ENCODE data around the gene CD226. TPM values are rescaled to one million over a fixed set of nuclear protein-coding genes. Genes with fewer than 3 reads are reported as not detected.
"Not testable (repeated sequence)": the region's sequence is repeated elsewhere in the genome, so short reads cannot be mapped to it uniquely, and the experiment has no call there.

CD226 gene
- total RNA-seq, 6 donors from 2014 or later: 3.3 to 26.5 (median 5.5) TPM

- ATAC-seq (ENCODE audit: low FRiP score in 2 of 2) (no peak), DNase-seq (no peak)
- H3K27me3 ChIP-seq: no peaks in the 10 kb centered on the region
- WGBS, 2 donors: 92 to 100% methylated on average over 1 of the region's 1 CpG
- H3K36me3 ChIP-seq: no peaks in the 10 kb centered on the region
- no peak for TF ChIP-seq EP300 (IDR thresholded peaks at IDR 0.05)
- H3K4me3 ChIP-seq: no peak overlapping the region
- no peak overlapping the region for H3K27ac ChIP-seq
- peaks cover 0 to 3% (median 0%) of the 10 kb centered on the region in 4 donors for H3K9me3 ChIP-seq
- peaks cover 0 to 3% (median 0%) of the 10 kb centered on the region in 4 donors for H3K4me1 ChIP-seq
Observed at GRCh38 chr18:69941183-69941582, 6.5 kb downstream of the CD226 start.

DNA sequence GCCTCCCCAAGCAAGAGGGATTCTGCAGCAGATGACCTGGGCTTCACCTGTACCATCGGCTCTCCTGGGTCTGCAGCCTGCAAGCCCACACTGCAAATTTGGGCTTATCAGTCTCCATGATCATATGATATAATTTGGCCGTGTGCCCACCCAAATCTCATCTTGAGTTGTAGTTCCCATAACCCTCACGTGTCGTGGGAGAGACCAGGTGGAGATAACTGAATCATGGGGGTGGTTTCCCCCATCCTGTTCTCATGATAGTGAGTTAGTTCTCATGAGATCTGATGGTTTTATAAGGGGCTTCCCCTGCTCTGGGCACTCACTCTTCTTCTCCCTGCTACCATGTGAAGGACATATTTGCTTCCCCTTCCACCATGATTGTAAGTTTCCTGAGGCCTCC is 7.9 kb downstream of the CD226 start:
- WGBS, 2 donors: 83 to 86% methylated on average over 4 of the region's 4 CpGs

DNA sequence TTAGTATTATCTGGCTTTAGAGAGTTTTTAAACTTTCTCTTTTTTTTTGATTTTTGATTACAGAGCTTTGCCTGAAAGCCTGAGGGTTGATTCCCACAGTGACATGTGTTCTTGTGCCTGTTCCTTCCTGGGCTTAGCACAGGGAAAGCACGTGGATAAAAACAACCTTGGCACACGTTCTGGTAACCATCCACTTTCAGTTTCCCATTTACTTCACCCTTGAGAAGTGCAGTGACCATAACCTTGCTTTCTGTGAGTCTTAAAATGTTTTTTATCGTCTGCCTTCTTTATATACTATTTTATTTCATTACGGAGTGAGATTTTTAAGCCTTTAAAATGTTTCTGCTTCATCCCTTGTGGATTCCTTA is 11.5 kb downstream of the CD226 start:
- DNase-seq: no peak
- Histone ChIP-seq H3K36me3 (no peaks in the 10 kb centered on the region), H3K27me3 (no peaks in the 10 kb centered on the region), H3K4me3 (no peak overlapping the region), H3K27ac (no peak overlapping the region), H3K9me3 (no peaks in the 10 kb centered on the region), H3K4me1 (peaks cover 0 to 3% (median 0%) of the 10 kb centered on the region in 4 donors)
- TF ChIP-seq EP300 (IDR thresholded peaks at IDR 0.05) (no peak), POLR2AphosphoS5 (IDR thresholded peaks at IDR 0.05) (no peak), POLR2A (IDR thresholded peaks at IDR 0.05) (no peak)
- TF ChIP-seq, protein P1, sequence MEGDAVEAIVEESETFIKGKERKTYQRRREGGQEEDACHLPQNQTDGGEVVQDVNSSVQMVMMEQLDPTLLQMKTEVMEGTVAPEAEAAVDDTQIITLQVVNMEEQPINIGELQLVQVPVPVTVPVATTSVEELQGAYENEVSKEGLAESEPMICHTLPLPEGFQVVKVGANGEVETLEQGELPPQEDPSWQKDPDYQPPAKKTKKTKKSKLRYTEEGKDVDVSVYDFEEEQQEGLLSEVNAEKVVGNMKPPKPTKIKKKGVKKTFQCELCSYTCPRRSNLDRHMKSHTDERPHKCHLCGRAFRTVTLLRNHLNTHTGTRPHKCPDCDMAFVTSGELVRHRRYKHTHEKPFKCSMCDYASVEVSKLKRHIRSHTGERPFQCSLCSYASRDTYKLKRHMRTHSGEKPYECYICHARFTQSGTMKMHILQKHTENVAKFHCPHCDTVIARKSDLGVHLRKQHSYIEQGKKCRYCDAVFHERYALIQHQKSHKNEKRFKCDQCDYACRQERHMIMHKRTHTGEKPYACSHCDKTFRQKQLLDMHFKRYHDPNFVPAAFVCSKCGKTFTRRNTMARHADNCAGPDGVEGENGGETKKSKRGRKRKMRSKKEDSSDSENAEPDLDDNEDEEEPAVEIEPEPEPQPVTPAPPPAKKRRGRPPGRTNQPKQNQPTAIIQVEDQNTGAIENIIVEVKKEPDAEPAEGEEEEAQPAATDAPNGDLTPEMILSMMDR (IDR thresholded peaks at IDR 0.05): no peak
- ATAC-seq (ENCODE audit: low FRiP score in 2 of 2): no peak
- 49 to 53% methylated on average over 4 of the region's 4 CpGs for WGBS, 2 donors

More for the DNA sequence above, 7.9 kb downstream of the CD226 start:
- H3K27me3 ChIP-seq; H3K4me3 ChIP-seq; H3K9me3 ChIP-seq; H3K4me1 ChIP-seq; H3K27ac ChIP-seq; DNase-seq; ATAC-seq (ENCODE audit: low FRiP score in 2 of 2); H3K36me3 ChIP-seq: not testable (repeated sequence)

DNA sequence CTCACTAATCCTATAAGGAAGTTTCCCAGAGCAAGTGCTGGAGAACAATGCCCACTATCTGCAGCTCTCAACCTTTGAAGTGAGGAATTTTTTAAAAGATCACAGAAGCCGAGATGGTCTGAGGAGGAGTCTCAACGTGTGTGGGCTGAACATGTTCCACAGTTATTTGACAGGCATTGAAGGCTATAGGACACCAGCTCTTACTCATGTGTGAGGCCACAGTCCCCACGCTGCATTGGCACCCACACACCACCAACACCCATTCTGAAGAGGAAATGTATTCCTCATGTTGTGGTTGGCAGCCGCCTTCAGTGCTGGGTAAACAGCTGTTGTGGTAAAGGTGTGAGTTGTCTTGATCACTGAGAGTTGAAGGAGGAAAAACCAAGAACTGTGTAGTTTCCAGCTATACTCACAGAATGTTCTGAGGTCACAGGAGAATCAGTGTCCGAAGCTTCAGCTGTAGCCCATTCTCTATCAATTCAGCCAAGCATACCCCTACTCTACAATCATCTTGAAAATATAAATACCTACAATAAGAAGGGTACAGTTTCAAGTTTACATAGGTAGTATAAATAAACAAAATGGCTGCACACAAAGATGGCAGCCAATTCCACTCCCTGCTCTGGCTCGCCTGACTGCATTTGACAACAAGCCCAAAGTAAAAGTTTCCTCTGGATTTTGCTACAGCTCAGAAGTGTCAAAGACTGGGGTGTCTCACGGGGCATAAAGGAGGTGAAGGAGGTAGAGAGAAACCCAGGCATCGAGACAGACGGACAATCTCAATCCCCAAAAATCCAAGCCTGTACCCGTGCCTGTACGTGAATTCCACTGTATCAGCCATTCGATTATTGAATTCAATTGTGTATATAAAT is 12.1 kb downstream of the CD226 start:
- ATAC-seq (ENCODE audit: low FRiP score in 2 of 2) (peak; percentile 36 to 59), DNase-seq (peak in 1 of 2 donors; percentile 39)
- Histone ChIP-seq H3K36me3 (no peaks in the 10 kb centered on the region), H3K4me3 (no peak overlapping the region), H3K9me3 (no peaks in the 10 kb centered on the region), H3K27ac (no peak overlapping the region), H3K27me3 (no peaks in the 10 kb centered on the region), H3K4me1 (peaks cover 0 to 3% (median 0%) of the 10 kb centered on the region in 4 donors)
- no peak for TF ChIP-seq EP300 (IDR thresholded peaks at IDR 0.05)
- TF ChIP-seq, protein P1 (IDR thresholded peaks at IDR 0.05): no peak
- no peak for TF ChIP-seq POLR2A (IDR thresholded peaks at IDR 0.05)
- TF ChIP-seq POLR2AphosphoS5 (IDR thresholded peaks at IDR 0.05): peak in 1 of 2 donors; percentile 63
- WGBS, 2 donors: 82% methylated on average over 12 of the region's 12 CpGs

DNA sequence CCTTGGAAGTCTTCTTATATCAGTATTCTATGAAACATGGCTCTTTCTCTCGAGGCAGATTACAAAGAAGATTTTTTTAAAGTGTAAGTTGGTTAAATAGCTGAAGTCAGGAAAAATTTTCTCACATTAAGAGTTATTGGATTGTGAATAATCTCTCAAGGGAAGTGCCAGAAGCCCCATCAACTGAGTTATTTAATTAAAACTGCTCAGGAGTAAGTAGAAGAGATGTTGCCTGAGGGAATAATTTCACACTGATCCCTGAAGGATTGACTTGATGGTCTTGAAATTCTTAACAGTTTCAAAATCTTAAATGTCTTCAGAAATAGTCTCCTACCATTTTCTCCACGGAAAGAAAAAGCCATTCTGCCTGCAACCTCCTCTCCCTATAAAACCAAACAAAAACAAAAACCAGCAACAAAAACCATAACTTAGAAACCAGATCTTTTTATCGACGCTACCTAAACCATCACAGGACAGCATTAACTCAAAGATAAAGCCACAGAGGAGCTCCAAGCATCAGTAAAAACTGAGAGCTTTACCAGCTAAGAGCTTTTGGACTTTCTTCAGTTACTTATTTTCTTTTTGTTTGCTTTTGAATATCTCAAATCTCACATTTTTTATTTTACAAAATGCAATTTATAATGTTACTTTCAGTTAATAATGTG is 12.9 kb downstream of the CD226 start:
- H3K4me1 ChIP-seq: peaks cover 0 to 3% (median 0%) of the 10 kb centered on the region in 4 donors
- TF ChIP-seq POLR2A (IDR thresholded peaks at IDR 0.05) (no peak), EP300 (IDR thresholded peaks at IDR 0.05) (no peak), POLR2AphosphoS5 (IDR thresholded peaks at IDR 0.05) (no peak)
- TF ChIP-seq, protein P1 (IDR thresholded peaks at IDR 0.05): no peak
- H3K4me3 ChIP-seq: no peak overlapping the region
- ATAC-seq (ENCODE audit: low FRiP score in 2 of 2): no peak
- H3K27me3 ChIP-seq: no peaks in the 10 kb centered on the region
- no peak overlapping the region for H3K27ac ChIP-seq
- H3K36me3 ChIP-seq: no peaks in the 10 kb centered on the region
- DNase-seq: no peak
- WGBS, 2 donors: 85 to 88% methylated on average over 4 of the region's 4 CpGs
- no peaks in the 10 kb centered on the region for H3K9me3 ChIP-seq
